ENCODE data around the gene SYT5.

The SYT5 gene

GRCh38 chr19:55179606-55180484 lies at the start of gene SYT5:
TSS of gene SYT5 (minus strand) at chr19:55180289. CDS start at chr19:55179041, 1,248 bp downstream.
- Histone ChIP-seq H3K4me1 (ENCODE audit: control insufficient read depth in 2 of 2, insufficient read depth in 2 of 2, low read length in 2 of 2) (peaks cover 3% of the 10 kb centered on the region in 2 donors), H3K36me3 (ENCODE audit: control insufficient read depth in 2 of 2, insufficient read depth in 2 of 2, low read length in 2 of 2) (peaks cover 0 to 7% of the 10 kb centered on the region in 2 donors), H3K9me3 (ENCODE audit: control insufficient read depth in 2 of 2, low read length in 2 of 2) (no peaks in the 10 kb centered on the region), H3K9ac (ENCODE audit: low read depth in 1 of 2, low read length in 2 of 2) (no peak within 1 kb of the TSS), H3K27ac (ENCODE audit: low read depth in 2 of 2, low read length in 2 of 2) (no peak within 1 kb of the TSS), H3K27me3 (ENCODE audit: control insufficient read depth in 2 of 2, insufficient read depth in 2 of 2, low read length in 2 of 2) (peaks cover 27 to 29% of the 10 kb centered on the region in 2 donors), H3K4me3 (ENCODE audit: low read length in 2 of 2) (peak within 1 kb of the TSS; percentile 38 to 54)

GRCh38 chr19:55229789-55230182 lies 49.7 kb upstream of the SYT5 start:
- Histone ChIP-seq H3K9me3 (ENCODE audit: control insufficient read depth in 2 of 2, low read length in 2 of 2) (no peaks in the 10 kb centered on the region), H3K4me3 (ENCODE audit: low read length in 2 of 2) (no peak overlapping the region), H3K36me3 (ENCODE audit: control insufficient read depth in 2 of 2, insufficient read depth in 2 of 2, low read length in 2 of 2) (peaks cover 36 to 48% of the 10 kb centered on the region in 2 donors), H3K9ac (ENCODE audit: low read depth in 1 of 2, low read length in 2 of 2) (no peak overlapping the region), H3K4me1 (ENCODE audit: control insufficient read depth in 2 of 2, insufficient read depth in 2 of 2, low read length in 2 of 2) (peaks cover 0 to 3% of the 10 kb centered on the region in 2 donors), H3K27ac (ENCODE audit: low read depth in 2 of 2, low read length in 2 of 2) (no peak overlapping the region), H3K27me3 (ENCODE audit: control insufficient read depth in 2 of 2, insufficient read depth in 2 of 2, low read length in 2 of 2) (no peaks in the 10 kb centered on the region)

- H3K27ac ChIP-seq (ENCODE audit: low read depth in 2 of 2, low read length in 2 of 2) = no peak overlapping the region
- no peaks in the 10 kb centered on the region for H3K27me3 ChIP-seq (ENCODE audit: control insufficient read depth in 2 of 2, insufficient read depth in 2 of 2, low read length in 2 of 2)
- peaks cover 0 to 3% of the 10 kb centered on the region in 2 donors for H3K4me1 ChIP-seq (ENCODE audit: control insufficient read depth in 2 of 2, insufficient read depth in 2 of 2, low read length in 2 of 2)
- H3K36me3 ChIP-seq (ENCODE audit: control insufficient read depth in 2 of 2, insufficient read depth in 2 of 2, low read length in 2 of 2) = peaks cover 32 to 42% of the 10 kb centered on the region in 2 donors
- H3K9me3 ChIP-seq (ENCODE audit: control insufficient read depth in 2 of 2, low read length in 2 of 2) = no peaks in the 10 kb centered on the region
- no peak overlapping the region for H3K4me3 ChIP-seq (ENCODE audit: low read length in 2 of 2)
- H3K9ac ChIP-seq (ENCODE audit: low read depth in 1 of 2, low read length in 2 of 2) = no peak overlapping the region
Measured at GRCh38 chr19:55229145-55229788, 49.2 kb upstream of the SYT5 start.

- Histone ChIP-seq H3K27ac (ENCODE audit: low read depth in 2 of 2, low read length in 2 of 2) (no peak within 1 kb of the TSS), H3K36me3 (ENCODE audit: control insufficient read depth in 2 of 2, insufficient read depth in 2 of 2, low read length in 2 of 2) (peaks cover 32 to 41% of the 10 kb centered on the region in 2 donors), H3K27me3 (ENCODE audit: control insufficient read depth in 2 of 2, insufficient read depth in 2 of 2, low read length in 2 of 2) (no peaks in the 10 kb centered on the region), H3K9me3 (ENCODE audit: control insufficient read depth in 2 of 2, low read length in 2 of 2) (no peaks in the 10 kb centered on the region), H3K4me3 (ENCODE audit: low read length in 2 of 2) (no peak within 1 kb of the TSS), H3K9ac (ENCODE audit: low read depth in 1 of 2, low read length in 2 of 2) (no peak within 1 kb of the TSS), H3K4me1 (ENCODE audit: control insufficient read depth in 2 of 2, insufficient read depth in 2 of 2, low read length in 2 of 2) (peaks cover 0 to 3% of the 10 kb centered on the region in 2 donors)
Measured at GRCh38 chr19:55228403-55229031, 48.4 kb upstream of the SYT5 start, which contains the start of gene TMEM86B. TSS of gene TMEM86B (minus strand) at chr19:55228763. CDS start at chr19:55228741, 22 bp downstream.

GRCh38 chr19:55228015-55228391 lies 47.9 kb upstream of the SYT5 start:
- no peak overlapping the region for H3K27ac ChIP-seq (ENCODE audit: low read depth in 2 of 2, low read length in 2 of 2)
- no peaks in the 10 kb centered on the region for H3K27me3 ChIP-seq (ENCODE audit: control insufficient read depth in 2 of 2, insufficient read depth in 2 of 2, low read length in 2 of 2)
- peaks cover 29 to 37% of the 10 kb centered on the region in 2 donors for H3K36me3 ChIP-seq (ENCODE audit: control insufficient read depth in 2 of 2, insufficient read depth in 2 of 2, low read length in 2 of 2)
- no peak overlapping the region for H3K4me3 ChIP-seq (ENCODE audit: low read length in 2 of 2)
- no peak overlapping the region for H3K9ac ChIP-seq (ENCODE audit: low read depth in 1 of 2, low read length in 2 of 2)
- H3K4me1 ChIP-seq (ENCODE audit: control insufficient read depth in 2 of 2, insufficient read depth in 2 of 2, low read length in 2 of 2) = peaks cover 0 to 3% of the 10 kb centered on the region in 2 donors
- no peaks in the 10 kb centered on the region for H3K9me3 ChIP-seq (ENCODE audit: control insufficient read depth in 2 of 2, low read length in 2 of 2)

- Histone ChIP-seq H3K4me1 (ENCODE audit: control insufficient read depth in 2 of 2, insufficient read depth in 2 of 2, low read length in 2 of 2) (peaks cover 0 to 3% of the 10 kb centered on the region in 2 donors), H3K36me3 (ENCODE audit: control insufficient read depth in 2 of 2, insufficient read depth in 2 of 2, low read length in 2 of 2) (peaks cover 28 to 34% of the 10 kb centered on the region in 2 donors), H3K9me3 (ENCODE audit: control insufficient read depth in 2 of 2, low read length in 2 of 2) (no peaks in the 10 kb centered on the region), H3K27me3 (ENCODE audit: control insufficient read depth in 2 of 2, insufficient read depth in 2 of 2, low read length in 2 of 2) (no peaks in the 10 kb centered on the region), H3K27ac (ENCODE audit: low read depth in 2 of 2, low read length in 2 of 2) (no peak overlapping the region), H3K4me3 (ENCODE audit: low read length in 2 of 2) (no peak overlapping the region), H3K9ac (ENCODE audit: low read depth in 1 of 2, low read length in 2 of 2) (no peak overlapping the region)
Measured at GRCh38 chr19:55227241-55228014, 47.3 kb upstream of the SYT5 start.

GRCh38 chr19:55226788-55227187 lies 46.7 kb upstream of the SYT5 start:
- no peak overlapping the region for H3K27ac ChIP-seq (ENCODE audit: low read depth in 2 of 2, low read length in 2 of 2)
- H3K9me3 ChIP-seq (ENCODE audit: control insufficient read depth in 2 of 2, low read length in 2 of 2) = no peaks in the 10 kb centered on the region
- H3K4me3 ChIP-seq (ENCODE audit: low read length in 2 of 2) = no peak overlapping the region
- H3K4me1 ChIP-seq (ENCODE audit: control insufficient read depth in 2 of 2, insufficient read depth in 2 of 2, low read length in 2 of 2) = peaks cover 0 to 3% of the 10 kb centered on the region in 2 donors
- H3K36me3 ChIP-seq (ENCODE audit: control insufficient read depth in 2 of 2, insufficient read depth in 2 of 2, low read length in 2 of 2) = peaks cover 22 to 27% of the 10 kb centered on the region in 2 donors
- H3K9ac ChIP-seq (ENCODE audit: low read depth in 1 of 2, low read length in 2 of 2) = no peak overlapping the region
- H3K27me3 ChIP-seq (ENCODE audit: control insufficient read depth in 2 of 2, insufficient read depth in 2 of 2, low read length in 2 of 2) = no peaks in the 10 kb centered on the region

- Histone ChIP-seq H3K9ac (ENCODE audit: low read depth in 1 of 2, low read length in 2 of 2) (no peak overlapping the region), H3K4me1 (ENCODE audit: control insufficient read depth in 2 of 2, insufficient read depth in 2 of 2, low read length in 2 of 2) (peaks cover 0 to 3% of the 10 kb centered on the region in 2 donors), H3K27me3 (ENCODE audit: control insufficient read depth in 2 of 2, insufficient read depth in 2 of 2, low read length in 2 of 2) (no peaks in the 10 kb centered on the region), H3K9me3 (ENCODE audit: control insufficient read depth in 2 of 2, low read length in 2 of 2) (no peaks in the 10 kb centered on the region), H3K27ac (ENCODE audit: low read depth in 2 of 2, low read length in 2 of 2) (no peak overlapping the region), H3K4me3 (ENCODE audit: low read length in 2 of 2) (no peak overlapping the region), H3K36me3 (ENCODE audit: control insufficient read depth in 2 of 2, insufficient read depth in 2 of 2, low read length in 2 of 2) (peaks cover 17 to 22% of the 10 kb centered on the region in 2 donors)
Measured at GRCh38 chr19:55226273-55226672, 46.2 kb upstream of the SYT5 start.

GRCh38 chr19:55225415-55225958 lies 45.4 kb upstream of the SYT5 start:
- Histone ChIP-seq H3K4me3 (ENCODE audit: low read length in 2 of 2) (no peak overlapping the region), H3K9ac (ENCODE audit: low read depth in 1 of 2, low read length in 2 of 2) (no peak overlapping the region), H3K36me3 (ENCODE audit: control insufficient read depth in 2 of 2, insufficient read depth in 2 of 2, low read length in 2 of 2) (peaks cover 11 to 18% of the 10 kb centered on the region in 2 donors), H3K9me3 (ENCODE audit: control insufficient read depth in 2 of 2, low read length in 2 of 2) (no peaks in the 10 kb centered on the region), H3K27me3 (ENCODE audit: control insufficient read depth in 2 of 2, insufficient read depth in 2 of 2, low read length in 2 of 2) (no peaks in the 10 kb centered on the region), H3K4me1 (ENCODE audit: control insufficient read depth in 2 of 2, insufficient read depth in 2 of 2, low read length in 2 of 2) (peaks cover 0 to 3% of the 10 kb centered on the region in 2 donors), H3K27ac (ENCODE audit: low read depth in 2 of 2, low read length in 2 of 2) (no peak overlapping the region)
